IgD-negative memory B cell (primary cell): Measurements from ENCODE around the gene COQ10A. TPM values are rescaled to one million over a fixed set of nuclear protein-coding genes. Genes with fewer than 3 reads are reported as not detected.
A peak's percentile ranks its signal among the peaks of the same experiment; 100 is the strongest.
"Not testable (repeated sequence)": the region's sequence is repeated elsewhere in the genome, so short reads cannot be mapped to it uniquely, and the experiment has no call there.

ENCODE experiments used
- H3K27ac Mint-ChIP-seq, 3 donors: one replicate each; pipeline ENCODE4 v1.8.0; 2020 to 2022; ENCODE audit warnings: mild to moderate bottlenecking in 3 of 3, mixed read lengths in 3 of 3, moderate library complexity in 1 of 3
- H3K27me3 Mint-ChIP-seq: one replicate; pipeline ENCODE4 v1.8.0; 2021; ENCODE audit warnings: mixed read lengths
- H3K36me3 Mint-ChIP-seq: one replicate; pipeline ENCODE4 v1.8.0; 2020; ENCODE audit warnings: mild to moderate bottlenecking, mixed read lengths
- H3K4me1 Mint-ChIP-seq, 3 donors: one replicate each; pipeline ENCODE4 v1.8.0; 2020 to 2022; ENCODE audit warnings: mixed read lengths in 3 of 3, mild to moderate bottlenecking in 1 of 3
- H3K4me3 Mint-ChIP-seq, 4 donors: one replicate each; pipeline ENCODE4 v1.8.0; 2020 to 2022; ENCODE audit warnings: mild to moderate bottlenecking in 4 of 4, mixed read lengths in 4 of 4, moderate library complexity in 3 of 4
- H3K9me3 Mint-ChIP-seq, 3 donors: one replicate each; pipeline ENCODE4 v1.8.0; 2020 to 2021; ENCODE audit warnings: mixed read lengths in 3 of 3, mild to moderate bottlenecking in 1 of 3
- polyA plus RNA-seq: library from polyadenylated mRNA; unstranded; fragments of 300-500 nt; fragmentation: Illumina TruSeq; gene quantifications from one replicate; pipeline ENCODE4 v1.2.3, GENCODE V29; 2021

Gene COQ10A
- polyA plus RNA-seq, 1 donor from 2014 or later, result 15.1 TPM

DNA sequence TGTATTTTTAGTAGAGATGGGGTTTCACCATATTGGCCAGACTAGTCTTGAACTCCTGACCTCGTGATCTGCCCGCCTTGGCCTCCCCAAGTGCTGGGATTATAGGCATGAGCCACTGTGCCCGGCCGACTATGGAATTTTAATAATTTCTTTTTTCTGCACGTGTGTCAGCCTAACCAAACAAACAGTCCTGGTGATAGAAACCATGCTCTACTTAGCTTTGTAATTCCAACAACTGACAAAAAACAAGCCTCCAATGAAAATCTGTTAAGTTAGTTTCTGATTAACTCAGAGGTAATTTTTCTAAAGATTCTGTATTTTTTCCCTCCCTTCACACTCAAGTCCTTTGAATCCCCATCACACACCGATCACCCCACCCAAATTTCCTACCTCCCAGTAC lies 15.3 kb downstream of the COQ10A start:
- peak overlapping the region in 1 of 3 donors; percentile 62 for H3K27ac Mint-ChIP-seq
- H3K9me3 Mint-ChIP-seq, result no peaks in the 10 kb centered on the region
- H3K27me3 Mint-ChIP-seq, result no peaks in the 10 kb centered on the region
- peaks cover 0 to 10% (median 7%) of the 10 kb centered on the region in 3 donors for H3K4me1 Mint-ChIP-seq
- H3K36me3 Mint-ChIP-seq, result peaks cover 8% of the 10 kb centered on the region
- peak overlapping the region in 1 of 4 donors; percentile 23 for H3K4me3 Mint-ChIP-seq

DNA sequence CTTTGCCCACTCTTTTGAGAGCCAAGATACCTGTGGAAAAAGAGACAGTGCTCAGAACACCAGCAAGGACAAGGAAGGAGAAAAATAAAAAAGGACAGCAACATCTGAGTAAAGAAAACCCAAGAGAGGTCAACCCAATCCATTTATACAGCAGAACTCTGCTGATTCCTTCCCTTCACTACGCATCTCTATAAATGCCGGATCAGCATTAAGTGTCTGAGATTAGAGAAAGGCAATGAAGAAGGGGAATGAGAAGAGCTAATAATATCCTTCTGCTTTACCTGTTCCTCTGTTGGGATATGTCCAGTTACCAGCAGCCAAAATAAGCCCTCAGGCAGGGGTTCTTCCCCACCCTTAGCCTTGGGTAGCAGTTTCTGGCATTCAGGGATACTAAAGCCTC lies 15.8 kb downstream of the COQ10A start:
- Mint-ChIP-seq H3K27me3 (no peaks in the 10 kb centered on the region), H3K27ac (peak overlapping the region in 1 of 3 donors; percentile 62), H3K4me3 (no peak overlapping the region), H3K36me3 (peaks cover 8% of the 10 kb centered on the region), H3K9me3 (no peaks in the 10 kb centered on the region), H3K4me1 (peaks cover 0 to 10% (median 7%) of the 10 kb centered on the region in 3 donors)

DNA sequence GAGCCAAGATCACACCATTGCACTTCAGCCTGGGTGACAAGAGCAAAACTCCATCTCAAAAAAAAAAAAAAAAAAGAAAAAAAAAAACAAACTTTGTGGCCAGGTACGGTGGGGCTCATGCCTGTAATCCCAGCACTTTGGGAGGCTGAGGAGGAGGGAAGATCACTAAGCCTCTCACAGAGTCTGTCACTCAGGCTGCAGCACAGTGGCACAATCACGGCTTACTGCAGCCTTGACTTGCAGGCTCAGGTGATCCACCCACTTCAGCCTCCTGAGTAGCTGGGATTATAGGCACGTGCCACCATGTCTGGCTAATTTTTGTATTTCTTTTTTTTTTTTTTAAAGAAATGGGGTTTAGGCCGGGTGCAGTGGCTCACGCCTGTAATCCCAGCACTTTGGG lies 17.5 kb downstream of the COQ10A start:
- H3K27me3 Mint-ChIP-seq, H3K36me3 Mint-ChIP-seq, H3K27ac Mint-ChIP-seq, H3K9me3 Mint-ChIP-seq, H3K4me3 Mint-ChIP-seq: not testable (repeated sequence)
- peaks cover 0 to 10% (median 7%) of the 10 kb centered on the region in 3 donors for H3K4me1 Mint-ChIP-seq

DNA sequence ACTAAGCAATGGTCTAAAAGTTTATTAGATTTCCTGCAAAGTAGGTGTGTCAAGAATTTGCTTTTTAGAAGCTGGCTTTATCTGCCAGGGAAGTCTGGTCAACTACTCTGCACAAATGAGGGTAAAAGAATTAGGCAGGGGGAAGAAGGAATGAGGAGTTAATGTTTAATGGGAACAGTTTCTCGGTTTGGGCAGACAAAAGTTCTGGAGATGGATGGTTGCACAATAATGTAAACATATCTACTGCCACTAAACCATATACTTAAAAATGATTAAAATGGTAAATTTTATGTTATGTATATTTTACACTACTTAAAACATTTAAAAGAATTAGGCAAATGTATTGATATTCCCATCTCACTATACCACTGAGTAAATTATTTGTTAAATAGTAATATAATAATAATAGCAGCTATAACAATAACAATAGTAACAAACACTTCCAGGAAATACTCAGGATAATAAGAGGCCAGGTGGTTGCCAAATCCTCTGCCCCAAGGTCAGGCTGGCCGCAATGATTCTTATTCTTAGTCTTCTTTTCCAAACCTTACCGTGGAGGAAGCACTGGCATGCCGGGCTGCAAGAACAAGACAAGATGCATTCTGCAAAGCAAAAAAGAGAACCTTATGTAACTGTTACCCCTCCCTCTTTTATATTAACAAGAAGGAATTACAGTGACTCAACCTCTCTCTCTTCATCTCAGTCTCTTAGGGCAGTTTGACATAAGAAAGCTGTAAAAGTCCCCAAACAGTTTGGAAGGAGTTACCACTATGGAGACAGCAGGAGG lies 19.5 kb downstream of the COQ10A start:
- H3K9me3 Mint-ChIP-seq, result no peaks in the 10 kb centered on the region
- H3K27me3 Mint-ChIP-seq, result no peaks in the 10 kb centered on the region
- H3K36me3 Mint-ChIP-seq, result peaks cover 2% of the 10 kb centered on the region
- peak overlapping the region in 1 of 3 donors; percentile 1 for H3K27ac Mint-ChIP-seq
- no peak overlapping the region for H3K4me3 Mint-ChIP-seq
- peaks cover 0 to 13% (median 7%) of the 10 kb centered on the region in 3 donors for H3K4me1 Mint-ChIP-seq

DNA sequence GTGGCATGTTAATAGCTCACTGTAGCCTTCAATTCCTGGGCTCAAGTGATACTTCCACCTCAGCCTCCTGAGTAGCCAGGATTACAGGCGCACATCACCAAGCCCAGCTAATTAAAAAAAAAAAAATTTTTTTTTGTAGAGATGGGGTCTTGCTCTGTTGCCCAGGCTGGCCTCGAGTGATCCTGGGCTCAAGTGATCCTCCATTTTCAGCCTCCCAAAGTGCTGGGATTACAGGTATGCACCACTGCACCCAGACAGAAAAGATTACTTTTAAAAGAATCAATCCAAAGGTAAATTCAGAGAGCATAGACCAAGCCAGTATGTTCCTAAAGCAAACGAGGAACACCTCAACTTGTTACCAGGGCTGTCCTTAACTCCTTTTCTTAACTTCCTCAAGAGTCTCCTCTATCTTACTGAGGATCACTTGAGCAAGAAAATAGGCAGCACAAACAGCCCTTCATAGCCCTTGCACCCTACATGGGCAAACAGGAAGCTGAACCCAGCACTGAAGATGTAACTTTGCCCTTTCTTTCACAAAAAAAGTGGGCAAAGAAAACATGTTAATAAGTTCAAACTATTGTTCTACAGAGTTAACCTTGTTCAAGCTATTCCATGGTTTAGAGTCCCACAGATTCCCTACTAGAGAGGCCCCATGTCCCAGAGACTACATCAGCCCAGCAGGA lies 22.1 kb downstream of the COQ10A start:
- H3K4me3 Mint-ChIP-seq, result no peak overlapping the region
- H3K27me3 Mint-ChIP-seq, result no peaks in the 10 kb centered on the region
- H3K4me1 Mint-ChIP-seq, result peaks cover 5 to 12% (median 8%) of the 10 kb centered on the region in 3 donors
- H3K9me3 Mint-ChIP-seq, result no peaks in the 10 kb centered on the region
- H3K27ac Mint-ChIP-seq, result no peak overlapping the region
- peaks cover 2% of the 10 kb centered on the region for H3K36me3 Mint-ChIP-seq

DNA sequence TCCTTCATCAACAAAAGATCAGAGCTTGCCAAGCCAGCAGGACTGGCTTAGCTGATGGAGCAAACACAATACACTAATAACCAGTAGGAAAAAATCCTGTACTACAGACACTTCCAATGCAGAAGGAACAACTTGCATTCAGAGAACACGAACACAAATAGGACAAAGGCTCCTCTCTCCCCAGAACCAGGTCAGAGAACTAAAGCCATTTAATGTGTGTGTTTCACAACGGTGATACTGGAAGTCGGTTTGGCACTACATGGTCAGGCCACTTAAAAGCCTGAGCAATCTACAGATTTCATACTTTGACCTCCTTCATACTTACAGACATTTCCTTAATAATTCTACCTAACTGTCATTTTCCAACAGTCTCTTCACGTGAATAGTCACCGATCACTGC lies 27.1 kb downstream of the COQ10A start:
- H3K9me3 Mint-ChIP-seq, result no peaks in the 10 kb centered on the region
- H3K27ac Mint-ChIP-seq, result no peak overlapping the region
- peaks cover 25 to 34% (median 28%) of the 10 kb centered on the region in 3 donors for H3K4me1 Mint-ChIP-seq

DNA sequence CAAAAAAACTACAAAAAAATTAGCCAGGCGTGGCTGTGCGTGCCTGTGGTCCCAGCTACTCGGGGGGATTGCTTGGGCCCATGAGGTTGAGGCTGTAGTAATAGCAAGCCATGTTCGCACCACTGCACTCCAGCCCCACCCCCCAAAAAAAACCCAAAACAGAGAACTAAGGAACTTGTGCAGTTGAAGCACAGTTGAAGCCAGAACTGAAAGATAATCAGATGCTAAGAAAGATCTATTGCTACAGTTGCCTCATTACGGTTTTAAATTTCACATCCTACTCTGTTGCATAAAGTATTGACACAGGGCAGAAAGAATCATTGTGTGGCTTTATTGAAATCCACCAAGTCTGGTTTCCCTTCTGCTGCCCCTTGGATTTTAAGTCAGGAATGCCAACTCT lies 29.6 kb downstream of the COQ10A start:
- Mint-ChIP-seq H3K27ac (peak overlapping the region in 2 of 3 donors; percentile 51 to 67), H3K27me3 (no peaks in the 10 kb centered on the region), H3K36me3 (peaks cover 2% of the 10 kb centered on the region), H3K4me1 (peaks cover 34 to 45% (median 41%) of the 10 kb centered on the region in 3 donors), H3K4me3 (peak overlapping the region in 3 of 4 donors; percentile 16 to 66 (median 44)), H3K9me3 (no peaks in the 10 kb centered on the region)

More for the DNA sequence above, 27.1 kb downstream of the COQ10A start:
- peaks cover 2% of the 10 kb centered on the region for H3K36me3 Mint-ChIP-seq
- no peaks in the 10 kb centered on the region for H3K27me3 Mint-ChIP-seq
- no peak overlapping the region for H3K4me3 Mint-ChIP-seq

DNA sequence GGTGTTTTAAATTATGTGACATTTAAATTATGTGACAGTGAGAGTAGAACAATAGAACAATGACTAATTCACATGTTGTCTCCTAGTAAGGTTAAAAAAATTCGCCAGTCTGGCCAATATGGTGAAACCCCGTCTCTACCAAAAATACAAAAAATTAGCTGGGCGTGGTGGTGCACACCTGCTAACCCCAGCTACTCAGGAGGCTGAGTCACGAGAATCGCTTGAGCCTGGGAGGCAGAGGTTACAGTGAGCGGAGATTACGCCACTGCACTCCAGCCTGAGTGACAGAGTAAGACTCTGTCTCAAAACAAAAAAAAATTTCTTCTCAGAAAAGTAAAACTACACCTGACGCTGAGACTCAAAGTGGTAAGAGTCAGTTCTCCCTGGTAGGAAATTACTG lies 30.7 kb downstream of the COQ10A start:
- peak overlapping the region in 1 of 3 donors; percentile 51 for H3K27ac Mint-ChIP-seq

DNA sequence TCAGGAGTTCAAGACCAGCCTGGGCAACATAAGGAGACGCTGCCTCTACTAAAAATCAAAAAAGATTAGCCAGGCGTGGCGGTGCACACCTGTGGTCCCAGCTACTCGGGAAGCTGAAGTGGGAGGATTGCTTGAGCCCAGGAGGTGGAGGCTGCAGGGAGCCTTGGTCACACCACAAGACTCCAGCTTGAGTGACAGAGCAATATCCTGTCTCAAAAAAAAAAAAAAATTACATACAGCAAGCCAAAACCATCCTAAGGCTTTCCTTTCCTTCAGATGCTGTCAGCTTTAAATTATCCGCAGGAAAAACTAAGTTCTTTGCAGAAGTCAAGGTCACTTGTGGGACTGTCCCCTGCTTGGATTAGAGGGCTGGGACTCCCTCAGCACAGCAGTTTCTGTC lies 32.1 kb downstream of the COQ10A start:
- peak overlapping the region; percentile 89 to 98 (median 97) for H3K4me3 Mint-ChIP-seq
- H3K4me1 Mint-ChIP-seq, result peaks cover 38 to 51% (median 50%) of the 10 kb centered on the region in 3 donors
- no peaks in the 10 kb centered on the region for H3K27me3 Mint-ChIP-seq
- H3K36me3 Mint-ChIP-seq, result peaks cover 2% of the 10 kb centered on the region
- H3K9me3 Mint-ChIP-seq, result no peaks in the 10 kb centered on the region
- peak overlapping the region; percentile 90 to 99 (median 98) for H3K27ac Mint-ChIP-seq

More for the DNA sequence above, 30.7 kb downstream of the COQ10A start:
- H3K4me3 Mint-ChIP-seq, result peak overlapping the region in 3 of 4 donors; percentile 49 to 78 (median 62)
- peaks cover 2% of the 10 kb centered on the region for H3K36me3 Mint-ChIP-seq
- no peaks in the 10 kb centered on the region for H3K27me3 Mint-ChIP-seq
- no peaks in the 10 kb centered on the region for H3K9me3 Mint-ChIP-seq
- H3K4me1 Mint-ChIP-seq, result peaks cover 39 to 52% (median 51%) of the 10 kb centered on the region in 3 donors

DNA sequence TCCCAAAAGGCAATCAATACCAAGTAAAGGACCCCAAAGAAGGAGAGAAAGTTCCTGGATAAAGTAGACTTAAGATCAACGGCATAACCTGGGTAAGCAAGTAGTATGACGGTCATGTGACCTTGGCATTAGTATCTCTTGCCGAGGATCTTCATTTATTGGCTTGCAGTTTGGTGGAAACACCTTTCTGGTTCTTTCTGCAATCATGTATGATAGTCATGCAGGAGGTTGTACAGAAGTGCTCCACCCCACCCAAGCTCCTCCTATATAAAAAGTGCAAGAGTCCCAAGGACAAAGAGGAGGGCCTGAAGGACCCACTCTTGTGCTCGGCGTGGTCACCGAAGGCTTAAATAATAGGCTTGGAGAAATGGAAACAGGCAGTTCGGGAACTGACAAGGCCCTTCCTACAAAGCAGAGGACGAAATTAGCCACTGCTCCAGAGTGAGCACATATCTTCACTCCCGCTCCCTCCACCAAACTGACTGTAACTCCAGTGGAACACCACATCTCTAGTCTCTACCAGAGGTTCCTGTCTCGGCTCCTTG lies 32.6 kb downstream of the COQ10A start:
- Mint-ChIP-seq H3K4me3 (peak overlapping the region; percentile 89 to 98 (median 97)), H3K27me3 (no peaks in the 10 kb centered on the region), H3K4me1 (peaks cover 38 to 50% (median 49%) of the 10 kb centered on the region in 3 donors), H3K9me3 (no peaks in the 10 kb centered on the region), H3K36me3 (peaks cover 2% of the 10 kb centered on the region), H3K27ac (peak overlapping the region; percentile 90 to 99 (median 98))

DNA sequence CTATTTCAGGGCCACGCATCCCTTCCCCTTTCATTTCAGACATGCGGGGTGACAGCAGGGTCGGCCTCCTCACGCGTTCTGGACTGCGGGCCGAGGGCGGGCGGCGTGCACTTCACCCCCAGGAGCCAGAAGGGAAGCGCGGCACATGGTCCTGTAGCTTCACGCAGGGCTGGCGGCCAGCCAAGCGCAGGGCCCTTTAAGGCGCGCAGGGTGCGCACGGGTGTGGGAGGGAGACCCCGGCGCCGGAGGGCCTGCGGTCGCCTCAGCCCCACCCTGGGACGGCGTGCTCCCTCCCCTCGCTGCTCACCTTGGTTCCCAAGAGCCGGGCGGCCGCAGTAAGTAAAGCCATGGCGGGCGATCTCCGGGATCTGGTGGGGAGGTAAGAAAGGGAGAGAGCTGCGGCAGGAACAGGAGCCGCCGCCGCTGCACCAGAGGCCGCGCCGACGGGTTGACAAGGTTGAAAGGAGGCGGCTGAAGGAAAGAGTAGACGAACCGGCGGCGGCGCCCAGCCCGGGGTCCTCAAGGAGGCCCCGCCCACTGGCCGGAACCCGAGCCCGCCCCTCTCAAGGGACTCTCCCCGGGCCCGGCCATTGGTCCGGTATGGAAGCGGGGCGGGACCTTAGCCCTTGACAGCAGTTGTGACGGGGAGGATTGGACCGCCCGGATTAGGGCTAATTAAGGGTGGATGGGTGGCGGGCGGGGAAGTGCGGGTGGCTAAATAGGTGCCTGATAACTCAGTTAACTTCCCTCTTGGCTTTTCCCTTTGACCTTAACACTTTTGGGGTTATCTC lies 33.3 kb downstream of the COQ10A start, which contains the start of gene CS:
Gene CS (minus strand): TSS at position 478 of the 791 bp plus-strand sequence. CDS start 129 bp downstream, at position 349.
- peak within 1 kb of the TSS; percentile 90 to 99 (median 98) for H3K27ac Mint-ChIP-seq

DNA sequence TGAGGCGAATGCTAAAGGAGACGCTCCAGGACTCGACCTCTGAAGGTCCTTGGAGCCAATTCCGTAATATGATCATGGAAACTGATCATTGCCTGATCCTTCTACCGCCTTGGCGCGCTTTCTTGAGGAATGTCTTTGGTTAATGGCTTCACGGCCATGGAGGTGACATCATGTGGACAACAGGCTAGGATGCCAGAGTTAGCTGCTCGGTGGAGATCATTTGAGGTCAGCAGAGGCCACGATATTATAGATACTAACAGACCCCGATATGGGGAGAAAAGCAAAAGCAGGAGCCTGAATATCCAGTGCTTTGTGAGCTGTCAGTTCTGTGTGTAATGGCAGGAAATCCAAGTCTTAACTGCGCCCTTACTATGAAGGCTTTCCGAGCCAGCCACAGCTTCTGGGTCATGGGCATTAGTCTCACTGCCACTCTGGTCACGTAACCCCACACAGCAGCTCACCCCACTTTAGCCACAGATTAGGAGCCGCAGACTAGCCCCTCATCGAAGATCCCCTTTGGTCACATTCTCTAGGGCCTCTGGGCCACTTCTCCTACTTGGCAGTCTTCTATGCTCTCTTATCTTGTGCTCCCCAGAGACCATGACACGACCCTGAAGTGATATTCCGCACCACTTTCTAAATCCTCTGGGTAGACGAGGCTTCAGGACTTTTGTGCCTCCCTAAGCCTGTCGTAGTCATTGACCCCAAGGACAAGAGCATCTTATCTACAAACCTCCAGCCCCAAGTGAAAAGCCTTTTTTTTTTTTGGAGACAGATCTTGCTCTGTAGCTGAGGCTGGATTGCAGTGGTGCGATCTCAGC lies 34.1 kb downstream of the COQ10A start:
- H3K9me3 Mint-ChIP-seq, result no peaks in the 10 kb centered on the region

More for the DNA sequence above, 33.3 kb downstream of the COQ10A start, which contains the start of gene CS:
- no peaks in the 10 kb centered on the region for H3K36me3 Mint-ChIP-seq
- H3K4me3 Mint-ChIP-seq, result peak within 1 kb of the TSS; percentile 89 to 98 (median 97)
- peaks cover 38 to 50% (median 49%) of the 10 kb centered on the region in 3 donors for H3K4me1 Mint-ChIP-seq
- H3K9me3 Mint-ChIP-seq, result no peaks in the 10 kb centered on the region
- no peaks in the 10 kb centered on the region for H3K27me3 Mint-ChIP-seq

DNA sequence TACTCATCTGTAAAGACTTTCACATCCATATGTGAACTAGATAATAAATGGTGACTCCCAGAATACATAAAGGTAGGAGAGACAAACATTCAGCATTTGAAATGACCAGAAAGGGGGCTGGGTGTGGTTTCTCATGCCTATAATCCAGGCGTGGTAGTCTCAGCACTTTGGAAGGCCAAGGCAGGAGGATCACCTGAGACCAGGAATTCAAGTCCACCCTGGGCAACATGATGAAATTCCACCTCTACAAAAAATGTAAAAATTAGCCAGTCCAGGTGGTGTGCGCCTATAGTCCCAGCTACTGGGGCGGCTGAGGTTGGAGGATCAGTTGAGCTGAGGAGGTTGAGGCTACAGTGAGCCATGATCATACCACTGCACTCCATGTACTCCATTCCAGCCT lies 37.5 kb downstream of the COQ10A start:
- H3K4me1 Mint-ChIP-seq, result peaks cover 14 to 27% (median 21%) of the 10 kb centered on the region in 3 donors
- no peaks in the 10 kb centered on the region for H3K36me3 Mint-ChIP-seq
- H3K4me3 Mint-ChIP-seq, result no peak overlapping the region
- peak overlapping the region in 2 of 3 donors; percentile 53 to 59 for H3K27ac Mint-ChIP-seq
- no peaks in the 10 kb centered on the region for H3K9me3 Mint-ChIP-seq
- H3K27me3 Mint-ChIP-seq, result no peaks in the 10 kb centered on the region

More for the DNA sequence above, 34.1 kb downstream of the COQ10A start:
- peak overlapping the region; percentile 90 to 99 (median 98) for H3K27ac Mint-ChIP-seq
- H3K4me3 Mint-ChIP-seq, result peak overlapping the region; percentile 89 to 98 (median 97)
- H3K36me3 Mint-ChIP-seq, result no peaks in the 10 kb centered on the region
- no peaks in the 10 kb centered on the region for H3K27me3 Mint-ChIP-seq
- H3K4me1 Mint-ChIP-seq, result peaks cover 38 to 50% (median 49%) of the 10 kb centered on the region in 3 donors
